B cell (primary cell): ENCODE measurements around the gene THOC7. TPM values are rescaled to one million over a fixed set of nuclear protein-coding genes. Genes with fewer than 3 reads are reported as not detected.

ENCODE experiments used
- ATAC-seq: fragments of 200-7000 bp; cut with Tn5 transposase; one replicate; pipeline ENCODE4 v1.10.0; 2021; ENCODE audit warnings: low read depth, mild to moderate bottlenecking, moderate number of reproducible peaks, moderate library complexity
- CTCF ChIA-PET: fragments of 350-600 bp; sonication (Branson Sonifier 250); formaldehyde crosslinking; loops from one replicate; lab custom pipeline; 2021; ENCODE audit warnings: antibody characterized with exemption, inconsistent platforms; lab: Charles Lee
- POLR2A ChIA-PET: fragments of 350-600 bp; sonication (Branson Sonifier 250); formaldehyde crosslinking; loops from one replicate; lab custom pipeline; 2021; ENCODE audit warnings: antibody characterized with exemption; lab: Charles Lee
- DNase-seq: peaks from one replicate; pipeline ENCODE4 v3.0.0; 2013
- H2AFZ ChIP-seq: 2 replicates; pipeline ENCODE4 v1.6.1; 2012; ENCODE audit warnings: mild to moderate bottlenecking, low read depth, low read length; ENCODE audit not compliant: insufficient read depth, poor library complexity, severe bottlenecking
- H3K27ac ChIP-seq, 2 donors: 1 replicate in 1 of 2; 2 replicates in 1 of 2; pipeline ENCODE4 v1.5.1; 2012 to 2013; ENCODE audit warnings: low read length in 2 of 2, mild to moderate bottlenecking in 2 of 2, moderate library complexity in 1 of 2
- H3K27me3 ChIP-seq, 4 experiments: fragments of 200-600 bp in 1 of 4; sonication (generic) in 1 of 4; replicated peaks in 1 of 4; 1 replicate in 2 of 4; 2 replicates in 2 of 4; pipeline versions ENCODE4 v1.6.1 to v1.7.0; 2013 to 2016; ENCODE audit warnings: low read length in 3 of 4, mild to moderate bottlenecking in 2 of 4, mixed read lengths in 1 of 4, moderate library complexity in 1 of 4; ENCODE audit not compliant: insufficient read depth in 4 of 4, control insufficient read depth in 3 of 4; ENCODE audit errors: control extremely low read depth in 1 of 4
- H3K36me3 ChIP-seq, 2 experiments: replicated peaks in 1 of 2; 1 replicate in 1 of 2; 2 replicates in 1 of 2; pipeline versions ENCODE4 v1.6.1 to v1.7.1; 2013; ENCODE audit warnings: low read length in 1 of 2; ENCODE audit not compliant: insufficient read depth in 2 of 2, control insufficient read depth in 1 of 2; ENCODE audit errors: control extremely low read depth in 1 of 2, extremely low read depth in 1 of 2
- H3K4me1 ChIP-seq, 2 donors: fragments of 200-600 bp in 1 of 2; sonication (generic) in 1 of 2; 1 replicate in 1 of 2; 2 replicates in 1 of 2; pipeline versions ENCODE4 v1.5.1 to v1.6.1; 2013 to 2017; ENCODE audit warnings: low read length in 2 of 2; ENCODE audit not compliant: control insufficient read depth in 2 of 2, insufficient read depth in 2 of 2
- H3K4me2 ChIP-seq: replicated peaks from 2 replicates; pipeline ENCODE3; 2012; ENCODE audit warnings: mild to moderate bottlenecking, low read depth, low read length; ENCODE audit not compliant: poor library complexity, severe bottlenecking
- H3K4me3 ChIP-seq, 5 experiments: fragments of 200-600 bp in 1 of 5; sonication (generic) in 1 of 5; 1 replicate in 3 of 5; 2 replicates in 2 of 5; pipeline versions ENCODE4 v1.5.1 to v1.7.0; 2011 to 2016; ENCODE audit warnings: low read length in 4 of 5, mild to moderate bottlenecking in 4 of 5, low read depth in 2 of 5, control low read depth in 1 of 5, moderate library complexity in 1 of 5; ENCODE audit not compliant: insufficient read depth in 1 of 5; ENCODE audit errors: control extremely low read depth in 1 of 5, extremely low read depth in 1 of 5
- H3K79me2 ChIP-seq: fragments of 200-600 bp; sonication (generic); one replicate; pipeline ENCODE4 v1.6.0; 2016; ENCODE audit warnings: low read length; ENCODE audit not compliant: control insufficient read depth, insufficient read depth
- H3K9ac ChIP-seq: fragments of 200-600 bp; sonication (generic); 2 replicates; pipeline ENCODE4 v1.6.1; 2017; ENCODE audit warnings: mild to moderate bottlenecking, low read length, moderate library complexity
- H3K9me3 ChIP-seq, 3 donors: one replicate each; pipeline versions ENCODE4 v1.6.1 to v1.7.1; 2013; ENCODE audit warnings: low read length in 2 of 3; ENCODE audit not compliant: control insufficient read depth in 2 of 3, insufficient read depth in 1 of 3; ENCODE audit errors: control extremely low read depth in 1 of 3
- H4K20me1 ChIP-seq: 2 replicates; pipeline ENCODE4 v1.6.0; 2012; ENCODE audit warnings: mild to moderate bottlenecking, low read length; ENCODE audit not compliant: insufficient read depth, control insufficient read depth, poor library complexity, severe bottlenecking
- H3K27ac Mint-ChIP-seq: one replicate; pipeline ENCODE4 v1.8.0; 2021; ENCODE audit warnings: mixed read lengths
- H3K27me3 Mint-ChIP-seq: one replicate; pipeline ENCODE4 v1.8.0; 2021; ENCODE audit warnings: mixed read lengths
- H3K4me1 Mint-ChIP-seq: one replicate; pipeline ENCODE4 v1.8.0; 2021; ENCODE audit warnings: mixed read lengths
- H3K4me3 Mint-ChIP-seq: one replicate; pipeline ENCODE4 v1.8.0; 2021; ENCODE audit warnings: mixed read lengths
- H3K9me3 Mint-ChIP-seq: one replicate; pipeline ENCODE4 v1.8.0; 2022; ENCODE audit warnings: mixed read lengths; ENCODE audit not compliant: insufficient read depth
- CTCF ChIP-seq: fragments of 200-600 bp; IDR thresholded peaks from one replicate; pipeline ENCODE4 v1.8.0; 2022; ENCODE audit warnings: antibody characterized with exemption, mild to moderate bottlenecking
- EZH2 ChIP-seq: IDR thresholded peaks from 2 replicates; pipeline ENCODE4 v1.6.1; 2012; ENCODE audit warnings: borderline replicate concordance, low read depth, mild to moderate bottlenecking, moderate library complexity, low read length; ENCODE audit not compliant: insufficient read depth, poor library complexity, severe bottlenecking
- WGBS: methylation state at CpG from one replicate; pipeline ENCODE4 v1.1.5; 2013; ENCODE audit warnings: missing lambda C conversion rate; ENCODE audit not compliant: insufficient coverage; 5-methylcytosine and 5-hydroxymethylcytosine counted together
- intact Hi-C: fragments of 100-400 bp; cut with micrococcal nuclease; formaldehyde crosslinking; loops from one replicate; pipeline ENCODE4 v1.10.0; 2022
- polyA plus RNA-seq: library from polyadenylated mRNA; depleted of rRNA; stranded (reverse); fragments of >200 nt; gene quantifications from 2 replicates; pipeline ENCODE4 v1.2.3, GENCODE V29; 2012
- total RNA-seq, 2 donors: library from RNA; stranded (reverse); fragments of 120-200 nt in 1 of 2; gene quantifications; 1 replicate in 1 of 2; 2 replicates in 1 of 2; pipeline versions ENCODE4 v1.2.3 to v1.2.4, GENCODE V29; 2013 to 2022

THOC7 gene
- total and polyA plus RNA-seq, 2 donors (not counting 1 experiment from before 2014, with no cell fraction given): 17.5 to 30.5 TPM

- Histone ChIP-seq H3K4me1 (peaks cover 16 to 19% of the 10 kb centered on the region in 2 donors), H3K36me3 (no peaks in the 10 kb centered on the region), H3K27ac (no peak overlapping the region), H4K20me1 (no peaks in the 10 kb centered on the region), H3K27me3 (no peaks in the 10 kb centered on the region), H3K9me3 (no peaks in the 10 kb centered on the region), H3K79me2 (peaks cover 29% of the 10 kb centered on the region), H3K9ac (no peak overlapping the region), H3K4me3 (no peak overlapping the region), H3K4me2 (no peak overlapping the region), H2AFZ (no peak overlapping the region)
- CTCF ChIA-PET: no interaction called here
- DNase-seq: no peak
- no peak overlapping the region for H3K27ac Mint-ChIP-seq
- no peak for TF ChIP-seq CTCF
- H3K4me3 Mint-ChIP-seq: no peak overlapping the region
- peaks cover 43% of the 10 kb centered on the region for H3K4me1 Mint-ChIP-seq
- WGBS: no CpG with 5 or more reads among the region's 3 CpGs
- H3K9me3 Mint-ChIP-seq: no peaks in the 10 kb centered on the region
- POLR2A ChIA-PET: no interaction called here
- no peak for ATAC-seq
- intact Hi-C loops: no loop called here
- no peaks in the 10 kb centered on the region for H3K27me3 Mint-ChIP-seq
Observed at GRCh38 chr3:63860776-63861175, 2.8 kb downstream of the THOC7 start.

GRCh38 chr3:63857311-63857710 lies 6.3 kb downstream of the THOC7 start:
- ChIA-PET POLR2A (no interaction called here), CTCF (no interaction called here)
- no peaks in the 10 kb centered on the region for H3K9me3 Mint-ChIP-seq
- Histone ChIP-seq H3K9ac (no peak overlapping the region), H3K27me3 (no peaks in the 10 kb centered on the region), H2AFZ (no peak overlapping the region), H3K9me3 (no peaks in the 10 kb centered on the region), H3K4me2 (no peak overlapping the region), H3K27ac (no peak overlapping the region), H3K4me3 (no peak overlapping the region), H4K20me1 (no peaks in the 10 kb centered on the region), H3K36me3 (no peaks in the 10 kb centered on the region), H3K79me2 (peaks cover 8% of the 10 kb centered on the region), H3K4me1 (no peaks in the 10 kb centered on the region)
- TF ChIP-seq EZH2 (no peak), CTCF (no peak)
- DNase-seq: no peak
- peaks cover 25% of the 10 kb centered on the region for H3K4me1 Mint-ChIP-seq
- H3K4me3 Mint-ChIP-seq: no peak overlapping the region
- no peak for ATAC-seq
- no peak overlapping the region for H3K27ac Mint-ChIP-seq
- intact Hi-C loops: no loop called here
- no CpG with 5 or more reads among the region's 2 CpGs for WGBS
- H3K27me3 Mint-ChIP-seq: no peaks in the 10 kb centered on the region
